Activated CD4-positive, alpha-beta T cell treated with anti-CD3 and anti-CD28 coated beads for 24 hours (primary cell): ENCODE measurements around the gene KIRREL3.

ENCODE experiments used
- DNase-seq, 2 donors: peaks; one replicate each; pipeline ENCODE4 v3.0.0-alpha.2; 2020; ENCODE audit warnings: low read depth in 2 of 2

KIRREL3 gene

GRCh38 chr11:126578426-126578825 is 422.1 kb downstream of the KIRREL3 start:
- DNase-seq: no peak

GRCh38 chr11:126578021-126578420 is 422.5 kb downstream of the KIRREL3 start:
- no peak for DNase-seq

- DNase-seq: no peak
Observed at GRCh38 chr11:126575849-126576248, 424.7 kb downstream of the KIRREL3 start.

- no peak for DNase-seq
Observed at GRCh38 chr11:126573325-126573978, 427.1 kb downstream of the KIRREL3 start.

GRCh38 chr11:126570489-126570888 is 430.1 kb downstream of the KIRREL3 start:
- no peak for DNase-seq

- no peak for DNase-seq
Observed at GRCh38 chr11:126567419-126567818, 433.2 kb downstream of the KIRREL3 start.

- no peak for DNase-seq
Observed at GRCh38 chr11:126564566-126564965, 436.0 kb downstream of the KIRREL3 start.

- DNase-seq: peak in 1 of 2 donors; percentile 1
Observed at GRCh38 chr11:126561327-126561893, 439.2 kb downstream of the KIRREL3 start.

GRCh38 chr11:126560221-126560620 is 440.3 kb downstream of the KIRREL3 start:
- DNase-seq: no peak

- DNase-seq: no peak
Observed at GRCh38 chr11:126548581-126549550, 451.7 kb downstream of the KIRREL3 start.

- no peak for DNase-seq
Observed at GRCh38 chr11:126547691-126548090, 452.9 kb downstream of the KIRREL3 start.

GRCh38 chr11:126547161-126547560 is 453.4 kb downstream of the KIRREL3 start:
- DNase-seq: no peak

- DNase-seq: no peak
Observed at GRCh38 chr11:126546694-126547093, 453.9 kb downstream of the KIRREL3 start.

GRCh38 chr11:126546191-126546590 is 454.4 kb downstream of the KIRREL3 start:
- DNase-seq: no peak

GRCh38 chr11:126545057-126545555 is 455.5 kb downstream of the KIRREL3 start:
- DNase-seq: no peak

GRCh38 chr11:126544108-126545056 is 456.2 kb downstream of the KIRREL3 start:
- DNase-seq: no peak

GRCh38 chr11:126543691-126544090 is 456.9 kb downstream of the KIRREL3 start:
- DNase-seq: no peak

GRCh38 chr11:126542334-126543015 is 458.1 kb downstream of the KIRREL3 start:
- DNase-seq: no peak

GRCh38 chr11:126538071-126538470 is 462.5 kb downstream of the KIRREL3 start:
- DNase-seq: no peak

- no peak for DNase-seq
Observed at GRCh38 chr11:126537492-126537891, 463.1 kb downstream of the KIRREL3 start.
